ENCODE data around the gene MBOAT1.

DNA sequence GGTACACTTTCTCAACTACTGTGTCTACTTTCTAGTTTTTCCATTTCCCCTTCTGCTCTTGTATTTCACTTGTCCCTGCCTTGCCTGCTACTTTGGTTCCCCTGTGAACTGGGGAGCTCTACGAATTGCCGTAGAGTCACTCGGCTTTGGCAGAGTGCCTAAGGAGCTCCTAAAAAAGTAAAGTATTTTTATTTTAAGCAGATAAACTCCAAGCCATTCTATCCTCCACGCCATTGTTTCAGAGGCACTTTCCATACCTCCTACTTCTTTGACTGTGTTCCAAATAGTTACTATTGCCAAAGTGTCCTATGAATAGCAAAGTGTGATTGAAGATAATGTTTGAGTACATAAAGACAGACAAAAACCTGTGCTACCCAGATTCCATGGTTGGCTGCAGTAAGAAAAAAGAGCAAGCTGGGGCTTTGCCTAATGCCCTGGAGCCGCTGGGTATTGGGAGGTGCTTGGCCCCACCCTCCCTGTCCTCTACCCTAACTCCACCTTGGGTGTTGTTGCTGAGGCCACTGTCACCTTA, 5.1 kb upstream of the MBOAT1 start:
- TF ChIP-seq EZH2 (IDR thresholded peaks at IDR 0.05; ENCODE audit: borderline replicate concordance, low read length), result no peak
- TF ChIP-seq, protein P1, sequence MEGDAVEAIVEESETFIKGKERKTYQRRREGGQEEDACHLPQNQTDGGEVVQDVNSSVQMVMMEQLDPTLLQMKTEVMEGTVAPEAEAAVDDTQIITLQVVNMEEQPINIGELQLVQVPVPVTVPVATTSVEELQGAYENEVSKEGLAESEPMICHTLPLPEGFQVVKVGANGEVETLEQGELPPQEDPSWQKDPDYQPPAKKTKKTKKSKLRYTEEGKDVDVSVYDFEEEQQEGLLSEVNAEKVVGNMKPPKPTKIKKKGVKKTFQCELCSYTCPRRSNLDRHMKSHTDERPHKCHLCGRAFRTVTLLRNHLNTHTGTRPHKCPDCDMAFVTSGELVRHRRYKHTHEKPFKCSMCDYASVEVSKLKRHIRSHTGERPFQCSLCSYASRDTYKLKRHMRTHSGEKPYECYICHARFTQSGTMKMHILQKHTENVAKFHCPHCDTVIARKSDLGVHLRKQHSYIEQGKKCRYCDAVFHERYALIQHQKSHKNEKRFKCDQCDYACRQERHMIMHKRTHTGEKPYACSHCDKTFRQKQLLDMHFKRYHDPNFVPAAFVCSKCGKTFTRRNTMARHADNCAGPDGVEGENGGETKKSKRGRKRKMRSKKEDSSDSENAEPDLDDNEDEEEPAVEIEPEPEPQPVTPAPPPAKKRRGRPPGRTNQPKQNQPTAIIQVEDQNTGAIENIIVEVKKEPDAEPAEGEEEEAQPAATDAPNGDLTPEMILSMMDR (conservative IDR thresholded peaks at IDR 0.05 in 1 of 2, IDR thresholded peaks at IDR 0.05 in 1 of 2; ENCODE audit: extremely low read depth in 1 of 2, insufficient read depth in 1 of 2, low read depth in 1 of 2, low read length in 2 of 2), result no peak
